Measurements from ENCODE around the gene PPARG.

Gene PPARG

GRCh38 chr3:12409684-12410596, 121.1 kb downstream of the PPARG start:
- DNase-seq (ENCODE audit: low spot score) = no peak
- no peak overlapping the region for H3K27ac ChIP-seq
- ChIA-PET POLR2A (ENCODE audit: low non-redundant PET) (no interaction called here), CTCF (no interaction called here)
- no peak for TF ChIP-seq CTCF (conservative IDR thresholded peaks at IDR 0.05; ENCODE audit: low read depth)

- TF ChIP-seq CTCF (conservative IDR thresholded peaks at IDR 0.05; ENCODE audit: low read depth) = no peak
- no peak overlapping the region for H3K27ac ChIP-seq
- DNase-seq (ENCODE audit: low spot score) = no peak
- ChIA-PET CTCF (no interaction called here), POLR2A (ENCODE audit: low non-redundant PET) (no interaction called here)
These were observed 124.9 kb downstream of the PPARG start for GRCh38 chr3:12413721-12414255.

DNA sequence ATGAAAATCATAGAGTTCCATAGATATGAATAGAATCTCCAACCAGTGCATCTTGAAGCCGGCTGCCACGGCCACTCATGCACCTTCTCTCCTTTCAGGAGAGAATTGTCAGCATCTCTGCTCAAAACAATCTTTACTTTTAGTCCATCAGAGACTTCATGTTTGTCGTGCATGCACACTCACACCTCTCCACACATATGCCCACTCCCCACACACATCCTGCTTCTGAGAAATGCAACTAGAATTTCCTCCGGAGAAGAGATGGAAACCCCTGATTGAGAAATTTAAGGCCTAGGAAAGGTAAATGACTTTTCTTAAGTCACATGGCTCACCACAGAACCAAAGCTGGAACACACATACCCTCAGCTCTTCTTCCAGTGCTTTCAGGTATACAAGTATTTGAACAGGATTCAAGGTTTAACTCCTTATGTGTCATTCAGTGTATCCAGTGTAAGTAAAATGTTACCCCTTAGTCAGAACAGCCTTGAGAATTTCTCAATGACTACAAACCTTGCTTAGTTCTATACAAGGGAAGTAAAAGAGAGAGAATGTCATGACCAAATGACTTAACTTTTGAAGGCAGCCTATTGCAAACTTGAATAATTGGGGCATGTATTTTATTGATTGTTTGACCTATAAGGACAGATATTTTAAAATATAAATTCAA, 126.3 kb downstream of the PPARG start:
- CTCF ChIA-PET = no interaction called here
- TF ChIP-seq CTCF (conservative IDR thresholded peaks at IDR 0.05; ENCODE audit: low read depth) = no peak
- no peak for DNase-seq (ENCODE audit: low spot score)
- no peak overlapping the region for H3K27ac ChIP-seq
- POLR2A ChIA-PET (ENCODE audit: low non-redundant PET) = no interaction called here

GRCh38 chr3:12416731-12417130, 127.9 kb downstream of the PPARG start:
- no peak overlapping the region for H3K27ac ChIP-seq
- CTCF ChIA-PET = no interaction called here

DNA sequence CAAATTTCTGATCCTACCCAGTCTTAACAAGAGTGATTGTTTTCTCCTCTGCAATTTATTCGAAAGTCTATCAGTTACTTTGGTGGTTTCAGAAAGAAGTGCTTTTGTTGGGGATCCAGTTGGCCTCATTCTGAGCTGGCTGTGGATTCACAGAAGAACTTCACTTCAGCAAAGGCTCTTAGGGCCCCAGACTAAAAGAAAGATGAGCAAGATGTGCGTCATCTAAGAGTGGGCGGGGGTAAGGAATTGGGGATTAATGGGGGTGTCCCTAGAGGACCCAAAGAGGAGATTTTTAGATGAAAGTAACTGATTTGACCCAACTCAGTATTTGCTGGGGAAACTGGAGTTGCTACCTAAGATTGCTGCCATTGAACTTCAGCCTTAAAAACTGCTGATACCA, 131.5 kb downstream of the PPARG start:
- POLR2A ChIA-PET (ENCODE audit: low non-redundant PET) = no interaction called here
- TF ChIP-seq CTCF (conservative IDR thresholded peaks at IDR 0.05; ENCODE audit: low read depth) = no peak
- CTCF ChIA-PET = no interaction called here
- no peak for DNase-seq (ENCODE audit: low spot score)
- no peak overlapping the region for H3K27ac ChIP-seq

More at GRCh38 chr3:12416731-12417130, 127.9 kb downstream of the PPARG start:
- DNase-seq (ENCODE audit: low spot score) = no peak
- POLR2A ChIA-PET (ENCODE audit: low non-redundant PET) = no interaction called here
- TF ChIP-seq CTCF (conservative IDR thresholded peaks at IDR 0.05; ENCODE audit: low read depth) = no peak

DNA sequence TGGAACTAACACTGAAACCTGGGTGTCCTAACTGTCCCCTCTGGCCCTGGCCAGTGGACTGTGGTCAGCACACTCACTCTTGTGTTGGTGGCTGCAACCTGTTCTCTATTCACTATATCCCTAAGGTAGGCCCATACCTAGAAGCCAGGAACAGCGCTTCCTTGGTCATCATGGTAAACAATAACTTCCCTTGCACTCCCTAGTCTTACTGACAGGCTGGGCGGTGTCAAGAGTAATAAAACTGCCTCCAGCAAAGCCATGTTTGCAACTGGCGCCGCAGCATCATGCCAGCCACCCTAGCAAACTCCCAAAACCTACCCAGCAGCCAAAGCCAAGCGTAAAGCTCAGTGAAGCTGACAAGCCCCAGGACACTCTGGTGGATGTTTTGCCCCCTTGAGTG, 132.3 kb downstream of the PPARG start:
- ChIA-PET POLR2A (ENCODE audit: low non-redundant PET) (no interaction called here), CTCF (no interaction called here)
- no peak overlapping the region for H3K27ac ChIP-seq
- no peak for DNase-seq (ENCODE audit: low spot score)
- no peak for TF ChIP-seq CTCF (conservative IDR thresholded peaks at IDR 0.05; ENCODE audit: low read depth)
